K562 (cell line): ENCODE results near the gene NCOA1. TPM values are rescaled to one million over a fixed set of nuclear protein-coding genes. Genes with fewer than 3 reads are reported as not detected.

Experiments
- BHLHE40 ChIP-seq: IDR thresholded peaks from 2 replicates; pipeline ENCODE4 v1.6.1; 2011; ENCODE audit warnings: low read length, improper control_type of control experiment
- DDX20 ChIP-seq: fragments of 450-650 bp; IDR thresholded peaks from 2 replicates; pipeline ENCODE4 v1.6.1; 2016; ENCODE audit warnings: missing genetic modification characterization, low read depth, mild to moderate bottlenecking, missing compliant biosample characterization, moderate library complexity
- DNMT1 ChIP-seq: fragments of 450-650 bp; IDR thresholded peaks from 2 replicates; pipeline ENCODE4 v1.6.1; 2016; ENCODE audit warnings: antibody characterized with exemption, mild to moderate bottlenecking
- KAT7 ChIP-seq: sonication (generic); formaldehyde crosslinking; IDR thresholded peaks from 2 replicates; pipeline ENCODE4 v1.8.0; 2022; ENCODE audit warnings: missing genetic modification reagents, mild to moderate bottlenecking, borderline replicate concordance
- MBD1 ChIP-seq: fragments of 250-450 bp; sonication (Bioruptor Pico); IDR thresholded peaks from 2 replicates; pipeline ENCODE4 v1.8.0; 2022; ENCODE audit warnings: inconsistent platforms
- MITF ChIP-seq: IDR thresholded peaks from 2 replicates; pipeline ENCODE4 v1.6.1; 2014; ENCODE audit warnings: antibody characterized with exemption
- MTA3 ChIP-seq: fragments of 450-650 bp; formaldehyde crosslinking; IDR thresholded peaks from 2 replicates; pipeline ENCODE4 v1.6.1; 2017; ENCODE audit warnings: mild to moderate bottlenecking, borderline replicate concordance
- PHB ChIP-seq: fragments of 250-450 bp; sonication (Bioruptor Pico); IDR thresholded peaks from 2 replicates; pipeline ENCODE4 v1.5.0; 2021
- PTTG1 ChIP-seq: fragments of 450-650 bp; IDR thresholded peaks from 2 replicates; pipeline ENCODE4 v1.6.1; 2016; ENCODE audit warnings: low read depth, mild to moderate bottlenecking, missing genetic modification characterization, missing compliant biosample characterization
- RBFOX2 ChIP-seq: fragments of 200-400 bp; formaldehyde crosslinking; IDR thresholded peaks from 2 replicates; pipeline ENCODE4 v1.6.1; 2017; ENCODE audit warnings: low read depth, mild to moderate bottlenecking, low read length, moderate library complexity
- SIN3A ChIP-seq, 2 experiments: fragments of 150-350 bp in 1 of 2; IDR thresholded peaks; 2 replicates each; pipeline ENCODE4 v1.6.1; 2011 to 2016; ENCODE audit warnings: borderline replicate concordance in 2 of 2, low read depth in 2 of 2, low read length in 2 of 2, mild to moderate bottlenecking in 2 of 2, moderate library complexity in 2 of 2; ENCODE audit not compliant: control insufficient read depth in 1 of 2
- SMAD3 ChIP-seq: fragments of 450-650 bp; formaldehyde crosslinking; conservative IDR thresholded peaks from 2 replicates; pipeline ENCODE4 v1.4.0; 2020; ENCODE audit warnings: mild to moderate bottlenecking
- ZEB2 ChIP-seq: fragments of 450-650 bp; IDR thresholded peaks from 2 replicates; pipeline ENCODE4 v1.6.1; 2016
- ZNF239 ChIP-seq: fragments of 250-450 bp; sonication (Bioruptor Pico); IDR thresholded peaks from 2 replicates; pipeline ENCODE4 v1.4.0; 2020; ENCODE audit warnings: mild to moderate bottlenecking
- ZNF354B ChIP-seq: fragments of 250-450 bp; sonication (Bioruptor Pico); IDR thresholded peaks from 2 replicates; pipeline ENCODE4 v1.4.0; 2020
- ZNF507 ChIP-seq: conservative IDR thresholded peaks from 2 replicates; pipeline ENCODE4 v1.6.1; 2017; ENCODE audit warnings: missing genetic modification characterization, missing compliant biosample characterization
- ZNF699 ChIP-seq: fragments of 250-450 bp; sonication (Bioruptor Pico); IDR thresholded peaks from 2 replicates; pipeline ENCODE4 v1.8.0; 2021; ENCODE audit warnings: mild to moderate bottlenecking, moderate library complexity; ENCODE audit not compliant: insufficient replicate concordance
- polyA plus RNA-seq, 8 experiments: library from polyadenylated mRNA; depleted of rRNA in 4 of 8; stranded (reverse) in 5 of 8; unstranded in 3 of 8; fragments of >200 nt; fragmentation: Nextera tagmentation in 2 of 8; fragmentation: Illumina TruSeq in 1 of 8; extraction: Ambion mirVana in 2 of 8; extraction: Trizol in 1 of 8; gene quantifications; 2 replicates each; pipeline versions ENCODE4 v1.2.1 to v1.2.3, GENCODE V29; 2011 to 2014; ENCODE audit warnings: inconsistent platforms in 1 of 8, missing spikeins in 1 of 8
- total RNA-seq, 7 experiments: library from RNA; depleted of rRNA in 6 of 7; stranded (reverse); fragments of >200 nt in 6 of 7; fragmentation: Illumina TruSeq in 2 of 7; extraction: Trizol in 2 of 7; gene quantifications; 2 replicates each; pipeline versions ENCODE4 v1.2.1 to v1.2.3, GENCODE V29; 2011 to 2021; ENCODE audit warnings: low replicate concordance in 1 of 7
- TF ChIP-seq, protein P1 (sequence below), 2 experiments: fragments of 250-450 bp in 1 of 2; fragments of 450-650 bp in 1 of 2; sonication (Bioruptor Pico) in 1 of 2; IDR thresholded peaks; 2 replicates each; pipeline versions ENCODE4 v1.6.1 to v1.8.0; 2016 to 2021; ENCODE audit warnings: mild to moderate bottlenecking in 2 of 2, moderate library complexity in 2 of 2, missing compliant biosample characterization in 1 of 2, missing genetic modification characterization in 1 of 2
- TF ChIP-seq, protein P2 (sequence below): fragments of 450-650 bp; IDR thresholded peaks from 2 replicates; pipeline ENCODE4 v1.6.1; 2018; ENCODE audit not compliant: partially characterized antibody
- TF ChIP-seq, protein P3 (sequence below): fragments of 450-650 bp; formaldehyde crosslinking; IDR thresholded peaks from 2 replicates; pipeline ENCODE4 v1.4.0; 2020; ENCODE audit warnings: mild to moderate bottlenecking, moderate library complexity

Gene NCOA1
- total and polyA plus RNA-seq, 9 of the 15 experiments (the other 6 are each of a cell fraction or from before 2014, with no cell fraction given), result 4.9 to 25.7 (median 17.0) TPM

GRCh38 chr2:24482972-24483300 is 8.1 kb upstream of the NCOA1 start (continued):
- TF ChIP-seq, protein P1, sequence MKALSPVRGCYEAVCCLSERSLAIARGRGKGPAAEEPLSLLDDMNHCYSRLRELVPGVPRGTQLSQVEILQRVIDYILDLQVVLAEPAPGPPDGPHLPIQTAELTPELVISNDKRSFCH (CRISPR knock-in tag; IDR thresholded peaks at IDR 0.05), result no peak
- TF ChIP-seq, protein P1 (tag; IDR thresholded peaks at IDR 0.05), result no peak
- TF ChIP-seq ZEB2 (no peak), ZNF699 (CRISPR knock-in tag) (no peak), DDX20 (tag) (no peak), MBD1 (no peak), PHB (CRISPR knock-in tag) (no peak), SIN3A (IDR thresholded peaks at IDR 0.05; ENCODE audit: borderline replicate concordance in 2 of 2, control insufficient read depth in 1 of 2, low read depth in 2 of 2, low read length in 2 of 2) (no peak), ZNF354B (CRISPR knock-in tag) (no peak), ZNF239 (CRISPR knock-in tag) (no peak), MITF (no peak), DNMT1 (no peak), BHLHE40 (no peak), PTTG1 (tag) (0 out of 2 replicates have a peak, but pooled peaks have one; percentile 3), SMAD3 (no peak), MTA3 (0 out of 2 replicates have a peak, but pooled peaks have one; percentile 9), ZNF507 (tag) (no peak), KAT7 (CRISPR knock-in tag) (no peak), RBFOX2 (peak; percentile 35)
- TF ChIP-seq, protein P2, sequence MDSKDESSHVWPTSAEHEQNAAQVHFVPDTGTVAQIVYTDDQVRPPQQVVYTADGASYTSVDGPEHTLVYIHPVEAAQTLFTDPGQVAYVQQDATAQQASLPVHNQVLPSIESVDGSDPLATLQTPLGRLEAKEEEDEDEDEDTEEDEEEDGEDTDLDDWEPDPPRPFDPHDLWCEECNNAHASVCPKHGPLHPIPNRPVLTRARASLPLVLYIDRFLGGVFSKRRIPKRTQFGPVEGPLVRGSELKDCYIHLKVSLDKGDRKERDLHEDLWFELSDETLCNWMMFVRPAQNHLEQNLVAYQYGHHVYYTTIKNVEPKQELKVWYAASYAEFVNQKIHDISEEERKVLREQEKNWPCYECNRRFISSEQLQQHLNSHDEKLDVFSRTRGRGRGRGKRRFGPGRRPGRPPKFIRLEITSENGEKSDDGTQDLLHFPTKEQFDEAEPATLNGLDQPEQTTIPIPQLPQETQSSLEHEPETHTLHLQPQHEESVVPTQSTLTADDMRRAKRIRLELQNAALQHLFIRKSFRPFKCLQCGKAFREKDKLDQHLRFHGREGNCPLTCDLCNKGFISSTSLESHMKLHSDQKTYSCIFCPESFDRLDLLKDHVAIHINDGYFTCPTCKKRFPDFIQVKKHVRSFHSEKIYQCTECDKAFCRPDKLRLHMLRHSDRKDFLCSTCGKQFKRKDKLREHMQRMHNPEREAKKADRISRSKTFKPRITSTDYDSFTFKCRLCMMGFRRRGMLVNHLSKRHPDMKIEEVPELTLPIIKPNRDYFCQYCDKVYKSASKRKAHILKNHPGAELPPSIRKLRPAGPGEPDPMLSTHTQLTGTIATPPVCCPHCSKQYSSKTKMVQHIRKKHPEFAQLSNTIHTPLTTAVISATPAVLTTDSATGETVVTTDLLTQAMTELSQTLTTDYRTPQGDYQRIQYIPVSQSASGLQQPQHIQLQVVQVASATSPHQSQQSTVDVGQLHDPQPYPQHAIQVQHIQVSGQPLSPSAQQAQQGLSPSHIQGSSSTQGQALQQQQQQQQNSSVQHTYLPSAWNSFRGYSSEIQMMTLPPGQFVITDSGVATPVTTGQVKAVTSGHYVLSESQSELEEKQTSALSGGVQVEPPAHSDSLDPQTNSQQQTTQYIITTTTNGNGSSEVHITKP, result no peak
- TF ChIP-seq, protein P3, sequence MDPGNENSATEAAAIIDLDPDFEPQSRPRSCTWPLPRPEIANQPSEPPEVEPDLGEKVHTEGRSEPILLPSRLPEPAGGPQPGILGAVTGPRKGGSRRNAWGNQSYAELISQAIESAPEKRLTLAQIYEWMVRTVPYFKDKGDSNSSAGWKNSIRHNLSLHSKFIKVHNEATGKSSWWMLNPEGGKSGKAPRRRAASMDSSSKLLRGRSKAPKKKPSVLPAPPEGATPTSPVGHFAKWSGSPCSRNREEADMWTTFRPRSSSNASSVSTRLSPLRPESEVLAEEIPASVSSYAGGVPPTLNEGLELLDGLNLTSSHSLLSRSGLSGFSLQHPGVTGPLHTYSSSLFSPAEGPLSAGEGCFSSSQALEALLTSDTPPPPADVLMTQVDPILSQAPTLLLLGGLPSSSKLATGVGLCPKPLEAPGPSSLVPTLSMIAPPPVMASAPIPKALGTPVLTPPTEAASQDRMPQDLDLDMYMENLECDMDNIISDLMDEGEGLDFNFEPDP (CRISPR knock-in tag), result no peak
